ENCODE results near the gene ATXN1.

Gene ATXN1

GRCh38 chr6:16761471-16762267 lies 409 bp upstream of the ATXN1 start:
- DNase-seq: peak; percentile 88

DNA sequence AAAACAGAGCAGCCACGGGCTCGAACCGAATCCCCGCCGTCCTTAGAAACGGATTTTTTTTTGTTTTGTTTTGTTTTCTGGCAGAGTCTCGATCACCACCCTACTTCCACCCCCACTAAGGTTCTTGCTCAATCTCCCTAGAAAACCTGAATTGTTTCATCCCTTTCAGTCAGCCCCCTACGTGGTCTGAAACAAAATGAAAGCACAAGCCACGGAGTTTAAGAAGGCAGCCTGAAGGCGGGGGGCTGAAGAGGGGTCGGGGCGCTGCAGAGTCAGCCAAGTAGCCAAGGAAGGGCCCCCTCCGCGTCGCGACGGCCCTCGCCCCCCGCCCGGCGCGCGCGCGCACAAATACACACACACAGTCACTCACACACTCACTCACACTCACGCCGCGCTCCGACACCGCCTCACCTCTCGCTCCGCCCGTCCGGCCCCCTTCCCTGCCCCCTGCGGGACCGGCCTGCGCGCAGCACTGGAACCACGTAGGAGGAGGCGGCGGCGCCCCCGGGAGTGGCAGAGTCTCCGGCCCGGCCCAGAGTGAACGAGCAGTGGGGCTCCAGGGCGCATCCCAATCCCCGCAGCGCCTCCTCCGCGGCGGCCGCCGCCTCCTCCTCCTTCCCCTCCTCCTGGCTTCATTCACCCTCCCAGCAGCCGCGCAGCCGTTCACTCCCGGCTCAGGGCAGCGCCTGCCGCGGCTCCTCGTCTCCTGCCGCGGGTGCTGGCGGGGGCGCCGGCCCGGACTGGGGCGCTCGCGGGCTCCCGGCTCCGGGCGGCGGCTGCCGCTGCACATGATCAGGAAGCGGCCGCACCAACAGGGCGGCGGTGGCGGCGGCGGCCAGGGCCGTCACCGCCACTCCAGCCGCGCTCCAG lies 1.4 kb downstream of the ATXN1 start:
- DNase-seq: peak; percentile 73

DNA sequence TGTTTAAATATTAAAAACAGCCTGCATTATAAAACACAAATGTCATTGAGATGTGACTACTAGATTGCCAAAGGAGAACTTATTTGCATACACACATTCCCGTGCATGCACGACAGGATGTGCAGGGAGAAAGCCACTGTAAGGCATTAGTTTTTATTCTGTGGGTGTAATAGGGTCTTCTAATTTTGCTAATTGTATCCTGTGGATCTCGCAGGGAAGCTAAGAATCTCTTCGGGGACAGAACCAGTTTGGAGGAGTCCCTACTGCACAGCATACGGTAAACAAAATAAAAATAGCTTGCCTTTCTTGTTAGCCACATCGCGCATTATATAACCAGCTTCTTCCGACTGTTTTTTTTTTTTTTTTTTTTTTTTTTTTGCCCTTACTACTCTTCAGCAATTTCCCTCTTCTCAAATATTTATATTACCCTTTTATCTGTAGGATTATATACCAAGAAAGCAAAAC lies 2.0 kb downstream of the ATXN1 start:
- peak; percentile 36 for DNase-seq

DNA sequence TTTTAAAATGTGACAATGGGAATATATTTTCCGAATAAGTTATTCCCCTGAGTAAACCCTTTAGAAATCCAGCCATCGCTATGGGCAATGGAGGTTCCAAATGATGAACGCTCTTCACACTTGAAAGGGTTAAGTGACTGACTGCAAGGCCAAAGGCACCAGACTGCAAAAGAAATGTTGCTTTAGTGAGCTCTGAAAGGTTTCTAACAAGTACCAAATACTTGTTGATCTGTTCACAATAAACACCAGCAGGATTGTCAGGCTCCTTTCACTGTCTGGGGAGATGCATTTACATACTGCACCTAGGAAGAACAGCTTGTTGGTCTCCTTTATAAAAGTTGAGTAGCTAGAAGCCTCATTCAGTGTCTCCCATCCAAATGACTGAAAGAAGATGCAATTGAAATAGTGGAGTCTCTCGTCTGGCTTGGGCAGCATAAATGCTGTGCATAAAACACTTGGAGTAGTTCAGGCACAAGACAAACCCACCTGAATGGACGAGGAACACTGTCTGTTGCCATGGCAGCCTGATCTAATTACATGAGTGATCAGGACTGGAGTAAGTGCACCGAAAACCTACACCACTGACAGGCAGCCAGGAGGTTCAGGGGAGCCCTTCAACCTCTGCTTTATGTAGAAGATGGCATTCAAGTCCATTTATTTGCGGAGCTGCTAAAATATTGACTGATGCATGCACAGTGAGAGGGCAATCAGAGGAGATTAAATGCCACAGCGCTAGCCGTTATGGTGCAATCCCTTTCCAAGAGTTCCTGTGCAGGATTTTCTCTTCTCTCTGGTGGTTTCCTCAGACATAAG lies 2.9 kb downstream of the ATXN1 start:
- peak; percentile 36 for DNase-seq

GRCh38 chr6:16757332-16757731 lies 3.9 kb downstream of the ATXN1 start:
- DNase-seq: no peak

DNA sequence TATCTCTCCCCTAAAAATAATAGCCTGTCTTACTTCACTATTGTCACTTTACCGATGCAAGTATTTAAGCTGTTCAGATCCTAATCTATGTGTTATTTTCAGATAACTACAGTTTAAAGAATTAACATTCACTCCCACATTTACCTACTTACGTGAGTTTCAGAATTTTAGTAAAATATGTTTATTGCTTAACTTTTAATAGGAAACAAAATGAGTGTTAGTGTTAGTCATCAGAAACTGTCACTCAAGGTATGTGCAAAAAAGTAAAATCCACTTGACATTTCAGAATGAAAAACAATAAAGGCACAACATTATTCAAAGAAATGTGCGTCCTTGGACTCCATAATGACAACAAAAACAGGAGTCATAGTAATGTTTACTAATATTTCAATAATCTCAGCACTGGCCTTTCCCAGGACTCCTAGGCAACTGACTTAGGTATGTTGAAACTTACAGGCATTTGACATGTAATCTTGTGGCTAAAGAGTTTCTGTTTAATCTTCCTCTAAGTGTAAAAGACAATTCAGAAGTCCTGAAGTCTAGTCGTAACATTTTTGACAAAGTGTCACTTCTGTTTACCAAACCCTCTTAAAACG lies 4.5 kb downstream of the ATXN1 start:
- DNase-seq: no peak

DNA sequence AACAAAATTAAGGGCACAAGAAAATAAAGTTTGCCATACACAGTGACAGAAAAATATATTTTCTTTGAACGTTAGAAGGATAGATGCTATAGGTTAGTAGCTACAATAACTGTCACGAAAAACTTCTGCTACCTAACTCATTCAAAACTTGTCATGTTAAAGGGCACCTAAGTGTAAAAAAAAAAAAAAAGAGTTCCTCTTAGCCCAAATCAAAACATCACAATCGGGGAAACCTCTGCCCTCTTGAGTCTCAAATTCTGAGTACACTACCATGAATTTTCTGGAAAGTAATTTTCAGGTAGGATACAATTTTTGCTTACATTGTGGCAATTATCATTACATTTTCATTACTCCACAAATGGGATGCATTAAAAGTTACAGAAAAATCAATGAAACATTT lies 5.7 kb downstream of the ATXN1 start:
- DNase-seq: no peak

- DNase-seq: no peak
Observed at GRCh38 chr6:16754876-16755275, 6.4 kb downstream of the ATXN1 start.

DNA sequence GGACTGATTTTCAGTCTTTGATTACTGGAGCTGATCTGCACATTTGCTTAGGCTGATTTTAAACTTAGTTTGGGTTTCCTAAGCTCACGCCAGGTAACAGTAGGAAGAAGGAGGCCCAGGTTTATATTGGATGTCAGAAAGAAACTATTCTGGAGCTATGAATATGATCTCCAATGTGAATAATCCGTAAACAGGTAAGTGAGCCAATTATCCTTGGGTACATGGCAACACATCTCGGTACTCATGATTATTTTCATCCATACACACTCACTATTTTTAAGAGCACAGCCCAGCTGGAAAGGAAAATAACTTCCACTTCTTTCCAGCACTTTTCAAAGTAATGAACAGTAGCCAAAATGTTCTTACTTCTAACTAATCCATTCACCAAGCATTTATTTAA lies 7.0 kb downstream of the ATXN1 start:
- no peak for DNase-seq

GRCh38 chr6:16753341-16753740 lies 7.9 kb downstream of the ATXN1 start:
- no peak for DNase-seq

DNA sequence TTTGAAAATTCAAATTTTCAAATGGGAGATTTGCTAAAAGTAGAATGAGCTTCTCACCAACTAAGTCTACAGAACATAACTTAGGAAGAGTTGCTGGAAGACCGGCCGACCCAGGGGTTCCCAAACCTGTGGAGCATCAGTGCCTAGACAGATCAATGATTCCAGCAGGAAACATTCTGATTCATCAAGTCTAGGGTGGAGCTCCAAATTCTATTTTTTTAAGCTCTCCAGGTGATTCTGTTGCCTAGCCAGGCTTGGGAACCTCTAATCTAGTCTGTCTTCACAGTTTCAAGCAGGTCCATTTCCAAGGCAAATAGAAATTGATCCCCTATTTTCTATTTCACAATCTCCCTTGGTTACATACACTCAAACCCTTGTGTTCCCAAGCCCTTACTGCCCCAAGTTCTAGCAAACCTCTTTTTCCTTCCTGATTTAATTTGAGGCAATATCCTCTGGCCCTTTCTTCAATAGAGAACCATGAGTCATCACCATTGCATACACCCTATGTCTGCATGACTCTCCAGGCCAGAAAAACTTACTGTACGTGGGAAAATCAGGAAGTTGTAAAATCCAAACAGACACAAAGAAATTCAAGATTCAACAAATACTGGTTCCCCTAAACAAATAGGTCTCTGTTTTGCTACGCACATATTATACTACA lies 8.9 kb downstream of the ATXN1 start:
- peak; percentile 56 for DNase-seq

DNA sequence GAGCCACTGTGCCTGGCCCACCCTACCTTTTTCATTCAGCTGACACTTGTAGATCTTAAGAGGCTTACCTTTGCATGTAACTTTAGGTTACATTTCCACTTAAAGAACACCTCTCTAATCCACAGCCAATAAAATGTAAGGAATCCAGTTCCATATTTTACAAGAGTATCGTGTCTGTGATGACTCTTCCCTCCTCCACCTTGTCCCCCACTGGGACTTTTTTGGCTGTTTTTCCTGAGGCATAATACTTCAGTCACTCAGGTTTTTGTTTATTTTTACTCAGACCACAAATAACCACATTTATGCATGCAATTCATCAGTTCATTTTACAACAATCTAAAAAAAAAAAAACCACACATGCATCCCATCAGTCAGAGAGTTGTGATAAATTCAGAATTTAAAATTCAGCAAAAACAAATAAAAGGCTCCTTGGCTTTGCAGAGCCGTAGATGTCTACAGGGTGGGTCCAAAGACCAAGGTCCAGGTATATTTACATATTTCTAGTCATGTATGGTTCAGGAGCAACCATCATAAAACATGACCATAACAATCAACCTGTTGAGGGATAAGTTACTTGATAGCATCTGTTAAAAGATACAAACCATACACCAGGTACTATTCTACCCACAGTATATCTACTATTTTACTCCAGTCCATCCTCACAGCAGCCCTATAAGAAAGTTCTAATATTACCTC lies 9.9 kb downstream of the ATXN1 start:
- DNase-seq: no peak

- DNase-seq: no peak
Observed at GRCh38 chr6:16750566-16750965, 10.7 kb downstream of the ATXN1 start.

- no peak for DNase-seq
Observed at GRCh38 chr6:16749516-16750485, 11.5 kb downstream of the ATXN1 start.

DNA sequence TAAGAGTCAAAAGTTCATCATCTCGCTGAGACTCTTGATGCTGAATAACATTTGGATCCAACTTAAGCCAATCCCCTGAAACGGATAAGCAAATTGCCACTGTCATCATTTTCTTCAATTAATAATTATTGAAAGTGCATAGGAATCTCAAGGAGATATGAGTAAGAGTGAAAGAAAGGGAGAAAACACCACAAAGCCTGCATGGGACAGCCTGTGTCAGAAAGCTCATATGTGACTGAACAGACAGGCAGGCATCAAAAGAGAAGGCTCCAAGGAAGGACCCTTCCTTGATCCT lies 13.3 kb downstream of the ATXN1 start:
- no peak for DNase-seq

- DNase-seq: peak; percentile 55
Observed at GRCh38 chr6:16747232-16748024, 13.8 kb downstream of the ATXN1 start.

GRCh38 chr6:16746812-16747211 lies 14.4 kb downstream of the ATXN1 start:
- no peak for DNase-seq

- no peak for DNase-seq
Observed at GRCh38 chr6:16746401-16746800, 14.9 kb downstream of the ATXN1 start.

DNA sequence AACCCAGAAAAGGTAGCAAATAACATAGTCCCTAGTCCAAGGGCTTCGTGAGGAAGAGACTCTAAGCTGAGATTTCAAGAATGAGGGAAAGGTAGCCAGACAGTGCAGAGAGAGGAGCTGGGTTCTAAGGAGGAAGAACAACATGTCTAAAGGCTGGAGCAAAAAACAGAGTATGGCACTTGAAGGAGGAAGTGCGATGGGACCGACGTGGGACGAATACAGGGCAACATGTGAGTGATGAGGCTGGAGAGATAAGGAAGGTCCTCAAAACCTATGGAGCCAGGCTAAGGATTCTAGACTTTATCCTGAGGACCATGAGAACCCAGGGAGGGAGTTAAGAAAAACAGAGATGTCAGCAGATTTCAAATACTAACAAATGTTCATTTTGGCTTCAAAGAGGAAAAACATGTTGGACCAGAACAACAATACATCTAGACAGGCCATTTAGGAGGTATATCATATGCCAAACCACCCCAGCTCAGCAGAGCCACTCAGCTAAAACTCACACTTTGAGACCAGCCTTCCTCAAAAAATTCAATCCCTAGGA lies 17.5 kb downstream of the ATXN1 start:
- DNase-seq: no peak
